IMR-90 (cell line): ENCODE data around the gene ZDHHC1.

Experiments
- FOS ChIP-seq: fragments of 150-350 bp; IDR thresholded peaks from 2 replicates; pipeline ENCODE4 v1.6.1; 2016; ENCODE audit warnings: low read depth, low read length
- MAZ ChIP-seq: IDR thresholded peaks from 2 replicates; pipeline ENCODE4 v1.6.1; 2012; ENCODE audit warnings: low read depth, mild to moderate bottlenecking, low read length, improper control_type of control experiment, moderate library complexity, borderline replicate concordance
- USF2 ChIP-seq: fragments of 150-350 bp; IDR thresholded peaks from 2 replicates; pipeline ENCODE4 v1.6.1; 2017; ENCODE audit warnings: mild to moderate bottlenecking, antibody characterized with exemption, low read length, low read depth
- TF ChIP-seq, protein P1 (sequence below): conservative IDR thresholded peaks from 2 replicates; pipeline ENCODE4 v1.5.1; 2012; ENCODE audit warnings: mild to moderate bottlenecking, low read depth, low read length, improper control_type of control experiment

- TF ChIP-seq FOS (no peak), USF2 (no peak), MAZ (no peak)
- TF ChIP-seq, protein P1, sequence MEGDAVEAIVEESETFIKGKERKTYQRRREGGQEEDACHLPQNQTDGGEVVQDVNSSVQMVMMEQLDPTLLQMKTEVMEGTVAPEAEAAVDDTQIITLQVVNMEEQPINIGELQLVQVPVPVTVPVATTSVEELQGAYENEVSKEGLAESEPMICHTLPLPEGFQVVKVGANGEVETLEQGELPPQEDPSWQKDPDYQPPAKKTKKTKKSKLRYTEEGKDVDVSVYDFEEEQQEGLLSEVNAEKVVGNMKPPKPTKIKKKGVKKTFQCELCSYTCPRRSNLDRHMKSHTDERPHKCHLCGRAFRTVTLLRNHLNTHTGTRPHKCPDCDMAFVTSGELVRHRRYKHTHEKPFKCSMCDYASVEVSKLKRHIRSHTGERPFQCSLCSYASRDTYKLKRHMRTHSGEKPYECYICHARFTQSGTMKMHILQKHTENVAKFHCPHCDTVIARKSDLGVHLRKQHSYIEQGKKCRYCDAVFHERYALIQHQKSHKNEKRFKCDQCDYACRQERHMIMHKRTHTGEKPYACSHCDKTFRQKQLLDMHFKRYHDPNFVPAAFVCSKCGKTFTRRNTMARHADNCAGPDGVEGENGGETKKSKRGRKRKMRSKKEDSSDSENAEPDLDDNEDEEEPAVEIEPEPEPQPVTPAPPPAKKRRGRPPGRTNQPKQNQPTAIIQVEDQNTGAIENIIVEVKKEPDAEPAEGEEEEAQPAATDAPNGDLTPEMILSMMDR = no peak
Observed at GRCh38 chr16:67460961-67461360, 44.7 kb upstream of the ZDHHC1 start.
